ENCODE results near the gene ZNF768.
"Not testable (repeated sequence)": the region's sequence is repeated elsewhere in the genome, so short reads cannot be mapped to it uniquely, and the experiment has no call there.

ZNF768 gene

GRCh38 chr16:30510376-30510938, 15.9 kb downstream of the ZNF768 start:
- DNase-seq (ENCODE audit: low read depth, low spot score), result no peak

GRCh38 chr16:30509081-30509765, 17.1 kb downstream of the ZNF768 start:
- DNase-seq (ENCODE audit: low read depth, low spot score), result no peak

GRCh38 chr16:30503403-30504296, 22.7 kb downstream of the ZNF768 start:
- no peak for DNase-seq (ENCODE audit: low read depth, low spot score)

- DNase-seq (ENCODE audit: low read depth, low spot score), result no peak
Observed at GRCh38 chr16:30499284-30499683, 27.1 kb downstream of the ZNF768 start.

GRCh38 chr16:30494709-30495108, 31.7 kb downstream of the ZNF768 start:
- DNase-seq (ENCODE audit: low read depth, low spot score), result no peak

GRCh38 chr16:30493941-30494488, 32.4 kb downstream of the ZNF768 start:
- DNase-seq (ENCODE audit: low read depth, low spot score), result no peak

- no peak for DNase-seq (ENCODE audit: low read depth, low spot score)
Observed at GRCh38 chr16:30491744-30492308, 34.5 kb downstream of the ZNF768 start.

GRCh38 chr16:30491229-30491628, 35.1 kb downstream of the ZNF768 start:
- DNase-seq (ENCODE audit: low read depth, low spot score), result no peak

- no peak for DNase-seq (ENCODE audit: low read depth, low spot score)
Observed at GRCh38 chr16:30490210-30490609, 36.2 kb downstream of the ZNF768 start.

- DNase-seq (ENCODE audit: low read depth, low spot score), result no peak
Observed at GRCh38 chr16:30488764-30489605, 37.4 kb downstream of the ZNF768 start.

GRCh38 chr16:30485818-30486436, 40.4 kb downstream of the ZNF768 start:
- DNase-seq (ENCODE audit: low read depth, low spot score), result no peak

- no peak for DNase-seq (ENCODE audit: low read depth, low spot score)
Observed at GRCh38 chr16:30484887-30485286, 41.5 kb downstream of the ZNF768 start.

- no peak for DNase-seq (ENCODE audit: low read depth, low spot score)
Observed at GRCh38 chr16:30482366-30482765, 44.0 kb downstream of the ZNF768 start.

GRCh38 chr16:30481381-30481780, 45.0 kb downstream of the ZNF768 start:
- DNase-seq (ENCODE audit: low read depth, low spot score), result no peak

- DNase-seq (ENCODE audit: low read depth, low spot score), result no peak
Observed at GRCh38 chr16:30478766-30479478, 47.4 kb downstream of the ZNF768 start.

- not testable (repeated sequence) for DNase-seq (ENCODE audit: low read depth, low spot score)
Observed at GRCh38 chr16:30477773-30478172, 48.6 kb downstream of the ZNF768 start.

GRCh38 chr16:30476991-30477390, 49.4 kb downstream of the ZNF768 start:
- no peak for DNase-seq (ENCODE audit: low read depth, low spot score)

- no peak for DNase-seq (ENCODE audit: low read depth, low spot score)
Observed at GRCh38 chr16:30474684-30475083, 51.7 kb downstream of the ZNF768 start.

- no peak for DNase-seq (ENCODE audit: low read depth, low spot score)
Observed at GRCh38 chr16:30474074-30474452, 52.3 kb downstream of the ZNF768 start.
